ENCODE data around the gene ASB12. TPM values are rescaled to one million over a fixed set of nuclear protein-coding genes. Genes with fewer than 3 reads are reported as not detected.

ASB12 gene
- total and polyA plus RNA-seq, 2 donors (not counting 1 experiment from before 2014, with no cell fraction given), result 0.37 to 0.45 TPM

DNA sequence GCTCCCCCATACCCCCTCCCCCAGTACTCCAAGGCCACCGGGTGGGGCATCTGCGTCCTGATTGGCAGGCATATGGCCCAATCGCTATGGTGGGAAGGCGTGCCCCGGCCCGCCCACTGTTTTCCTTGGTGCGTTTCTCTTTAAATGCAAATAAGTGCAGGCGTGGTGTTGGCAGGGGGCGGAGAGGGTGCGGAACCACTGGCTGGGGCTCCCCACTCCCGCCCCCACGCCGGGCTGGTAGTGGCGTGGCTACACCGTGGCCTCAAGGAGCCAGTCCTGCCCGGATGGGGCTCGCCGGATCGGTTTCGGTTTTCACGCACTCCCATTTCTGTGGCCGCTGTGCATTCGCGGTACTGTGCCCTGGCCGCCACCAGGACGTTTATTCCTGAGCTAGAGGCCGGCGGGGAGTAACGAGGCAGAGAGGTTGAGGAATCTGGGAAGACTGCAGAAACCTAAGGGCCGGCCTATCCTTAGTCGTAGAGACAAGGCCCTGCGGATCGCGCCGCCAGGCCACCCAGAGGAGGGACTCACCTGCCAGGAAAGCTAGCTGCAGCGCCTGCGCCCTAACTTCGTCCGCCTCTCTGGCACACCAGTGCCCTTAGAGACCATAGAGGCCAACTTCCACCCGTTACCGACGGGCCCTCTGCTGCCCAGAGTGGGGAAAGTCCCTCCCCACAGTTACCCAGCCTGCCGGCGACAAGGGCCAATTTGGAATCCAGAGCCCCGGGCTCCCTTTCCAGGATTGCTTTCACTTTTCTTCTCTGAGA is 24.5 kb downstream of the ASB12 start:
- peak; percentile 87 for ATAC-seq (ENCODE audit: low read depth)

More for the DNA sequence above, 24.5 kb downstream of the ASB12 start:
- H3K9me3 Mint-ChIP-seq (ENCODE audit: insufficient read depth), result no peaks in the 10 kb centered on the region
- CTCF ChIA-PET, result no interaction called here
- TF ChIP-seq EZH2 (IDR thresholded peaks at IDR 0.05; ENCODE audit: borderline replicate concordance, insufficient read depth, low read depth, low read length, poor library complexity, severe bottlenecking) (no peak), CTCF (IDR thresholded peaks at IDR 0.05) (no peak)
- H3K27me3 Mint-ChIP-seq, result no peaks in the 10 kb centered on the region
- no peaks in the 10 kb centered on the region for H3K79me2 ChIP-seq (ENCODE audit: control insufficient read depth, insufficient read depth, low read length)
- H3K27ac Mint-ChIP-seq, result peak overlapping the region; percentile 92
- POLR2A ChIA-PET, result interaction anchor here (1.0 to 1.4 kb wide), 3 partner anchors 452 to 855 kb away, joined by 3 to 5 read pairs (median 3); partner anchors contain the start of gene SPIN4
- H3K4me1 ChIP-seq (ENCODE audit: control insufficient read depth in 2 of 2, insufficient read depth in 2 of 2, low read length in 2 of 2), result peaks cover 3 to 19% of the 10 kb centered on the region in 2 donors
- DNase-seq, result peak; percentile 91
- H3K27me3 ChIP-seq (replicated peaks in 1 of 4; ENCODE audit: control extremely low read depth in 1 of 4, control insufficient read depth in 3 of 4, insufficient read depth in 4 of 4, low read length in 3 of 4), result no peaks in the 10 kb centered on the region
- H3K27ac ChIP-seq (ENCODE audit: low read length in 2 of 2), result peak overlapping the region; percentile 86 to 89
- H3K9me3 ChIP-seq (ENCODE audit: control extremely low read depth in 1 of 3, control insufficient read depth in 2 of 3, insufficient read depth in 1 of 3, low read length in 2 of 3), result no peaks in the 10 kb centered on the region
- H4K20me1 ChIP-seq (ENCODE audit: control insufficient read depth, insufficient read depth, low read length, poor library complexity, severe bottlenecking), result no peaks in the 10 kb centered on the region
- H2AFZ ChIP-seq (ENCODE audit: insufficient read depth, low read depth, low read length, poor library complexity, severe bottlenecking), result peak overlapping the region; percentile 83
- peaks cover 24% of the 10 kb centered on the region for H3K4me1 Mint-ChIP-seq
- peak overlapping the region; percentile 21 to 82 (median 78) for H3K4me3 ChIP-seq (ENCODE audit: control extremely low read depth in 1 of 5, extremely low read depth in 1 of 5, insufficient read depth in 1 of 5, low read depth in 2 of 5, low read length in 4 of 5)
- intact Hi-C loops (cut with micrococcal nuclease), result loop anchor here (2.0 to 10.0 kb wide), 5 partner anchors 451 to 1201 kb away; partner anchors contain the start of genes ZC3H12B and ZC4H2
- WGBS (ENCODE audit: insufficient coverage), result under 1% methylated on average over 35 of the region's 45 CpGs
- no peaks in the 10 kb centered on the region for H3K36me3 ChIP-seq (replicated peaks in 1 of 2; ENCODE audit: control extremely low read depth in 1 of 2, control insufficient read depth in 1 of 2, extremely low read depth in 1 of 2, insufficient read depth in 2 of 2, low read length in 1 of 2)
- H3K9ac ChIP-seq (ENCODE audit: low read length), result peak overlapping the region; percentile 77
- peak overlapping the region; percentile 80 for H3K4me2 ChIP-seq (replicated peaks; ENCODE audit: low read depth, low read length, poor library complexity, severe bottlenecking)
- peak overlapping the region; percentile 92 for H3K4me3 Mint-ChIP-seq

Measured in B cell (primary cell).